Activated CD4-positive, CD25-positive, alpha-beta regulatory T cell treated with anti-CD3 and anti-CD28 coated beads, Interleukin-2, amount 50 U/mL, for 24 hours (primary cell): ENCODE measurements around the gene SCN8A.
A peak's percentile ranks its signal among the peaks of the same experiment; 100 is the strongest.

Experiments
- ATAC-seq, 2 donors: fragments of 150-1000 bp; cut with Tn5 transposase; one replicate each; pipeline ENCODE4 v1.10.0; 2021; ENCODE audit warnings: mild to moderate bottlenecking in 1 of 2, moderate library complexity in 1 of 2

The SCN8A gene

GRCh38 chr12:51675071-51675803 is 84.2 kb downstream of the SCN8A start:
- no peak for ATAC-seq

GRCh38 chr12:51676875-51677274 is 85.8 kb downstream of the SCN8A start:
- no peak for ATAC-seq

- ATAC-seq = no peak
Observed at GRCh38 chr12:51677284-51677968, 86.4 kb downstream of the SCN8A start.

GRCh38 chr12:51678086-51678724 is 87.2 kb downstream of the SCN8A start:
- peak in 1 of 2 donors; percentile 56 for ATAC-seq

- no peak for ATAC-seq
Observed at GRCh38 chr12:51682981-51683380, 91.9 kb downstream of the SCN8A start.

- ATAC-seq = no peak
Observed at GRCh38 chr12:51683763-51684357, 92.8 kb downstream of the SCN8A start.

GRCh38 chr12:51686727-51687126 is 95.7 kb downstream of the SCN8A start:
- no peak for ATAC-seq

- ATAC-seq = no peak
Observed at GRCh38 chr12:51687177-51687576, 96.1 kb downstream of the SCN8A start.

- no peak for ATAC-seq
Observed at GRCh38 chr12:51687614-51688013, 96.6 kb downstream of the SCN8A start.

GRCh38 chr12:51689983-51690382 is 99.0 kb downstream of the SCN8A start:
- no peak for ATAC-seq

GRCh38 chr12:51692016-51692415 is 101.0 kb downstream of the SCN8A start:
- no peak for ATAC-seq

GRCh38 chr12:51693569-51693968 is 102.5 kb downstream of the SCN8A start:
- no peak for ATAC-seq

GRCh38 chr12:51694146-51694545 is 103.1 kb downstream of the SCN8A start:
- ATAC-seq = no peak

- no peak for ATAC-seq
Observed at GRCh38 chr12:51695241-51696010, 104.4 kb downstream of the SCN8A start.

GRCh38 chr12:51699219-51699618 is 108.2 kb downstream of the SCN8A start:
- no peak for ATAC-seq

- no peak for ATAC-seq
Observed at GRCh38 chr12:51700887-51701286, 109.9 kb downstream of the SCN8A start.

GRCh38 chr12:51702587-51702986 is 111.6 kb downstream of the SCN8A start:
- no peak for ATAC-seq

- ATAC-seq = no peak
Observed at GRCh38 chr12:51705450-51705849, 114.4 kb downstream of the SCN8A start.

GRCh38 chr12:51706206-51706605 is 115.2 kb downstream of the SCN8A start:
- ATAC-seq = no peak

GRCh38 chr12:51714666-51715065 is 123.6 kb downstream of the SCN8A start:
- ATAC-seq = no peak

GRCh38 chr12:51717326-51717925 is 126.4 kb downstream of the SCN8A start:
- ATAC-seq = no peak

GRCh38 chr12:51721282-51721940 is 130.4 kb downstream of the SCN8A start:
- ATAC-seq = peak; percentile 74 to 80
